Upper lobe of left lung (tissue), 6 donors: Measurements from ENCODE around the gene JDP2. TPM values are rescaled to one million over a fixed set of nuclear protein-coding genes. Genes with fewer than 3 reads are reported as not detected.

ENCODE experiments used
- ATAC-seq, 2 donors: fragments of 200-7000 bp; cut with Tn5 transposase; one replicate each; pipeline ENCODE4 v1.9.1; 2022; ENCODE audit warnings: mild to moderate bottlenecking in 2 of 2, moderate library complexity in 2 of 2; ENCODE audit not compliant: low FRiP score in 2 of 2
- DNase-seq, 2 donors: peaks; one replicate each; pipeline ENCODE4 v3.0.0-alpha.2; 2019 to 2020
- H3K27ac ChIP-seq, 4 donors: fragments of 200-600 bp; sonication (generic); one replicate each; pipeline ENCODE4 v1.5.1; 2016 to 2019
- H3K27me3 ChIP-seq, 4 donors: fragments of 200-600 bp; sonication (generic); one replicate each; pipeline ENCODE4 v1.5.1; 2017 to 2019
- H3K36me3 ChIP-seq, 4 donors: fragments of 200-600 bp; sonication (generic); one replicate each; pipeline ENCODE4 v1.5.1; 2016 to 2019
- H3K4me1 ChIP-seq, 4 donors: fragments of 200-600 bp; sonication (generic); one replicate each; pipeline ENCODE4 v1.5.1; 2018 to 2019
- H3K4me3 ChIP-seq, 4 donors: fragments of 200-600 bp; sonication (generic); one replicate each; pipeline ENCODE4 v1.5.1; 2017 to 2019; ENCODE audit warnings: mild to moderate bottlenecking in 2 of 4, moderate library complexity in 1 of 4
- H3K9me3 ChIP-seq, 4 donors: fragments of 200-600 bp; sonication (generic); one replicate each; pipeline ENCODE4 v1.5.1; 2018 to 2019
- CTCF ChIP-seq, 6 experiments: fragments of 450-650 bp in 4 of 6; fragments of 200-600 bp in 2 of 6; sonication (generic) in 2 of 6; IDR thresholded peaks; one replicate each; pipeline ENCODE4 v1.5.1; 2016 to 2019; ENCODE audit warnings: antibody characterized with exemption in 6 of 6
- EP300 ChIP-seq, 4 donors: sonication (generic); formaldehyde crosslinking; IDR thresholded peaks; one replicate each; pipeline ENCODE4 v1.5.1; 2017; ENCODE audit warnings: antibody characterized with exemption in 4 of 4, control low read depth in 2 of 4
- POLR2A ChIP-seq, 4 donors: fragments of 450-650 bp; IDR thresholded peaks; one replicate each; pipeline ENCODE4 v1.5.1; 2016 to 2017; ENCODE audit warnings: antibody characterized with exemption in 4 of 4, mild to moderate bottlenecking in 2 of 4
- POLR2AphosphoS5 ChIP-seq, 2 donors: sonication (generic); formaldehyde crosslinking; IDR thresholded peaks; one replicate each; pipeline ENCODE4 v1.5.1; 2017; ENCODE audit warnings: antibody characterized with exemption in 2 of 2
- WGBS, 2 donors: methylation state at CpG; one replicate each; pipeline ENCODE4 v1.1.5; 2017 to 2018; 5-methylcytosine and 5-hydroxymethylcytosine counted together
- total RNA-seq, 6 donors: library from RNA; depleted of rRNA in 4 of 6; stranded (reverse); fragments of >200 nt in 4 of 6; gene quantifications; one replicate each; pipeline versions ENCODE4 v1.1.0 to v1.2.1, GENCODE V29; 2016 to 2021
- donor health status: DM: no; HTN: no; CAD: no; lungs with moderate emphysema.
- donor health status: DM: no; HTN: yes; CAD: no; lungs with severe emphysema.

JDP2 gene
- total RNA-seq, 6 donors from 2014 or later: 60.5 to 150 (median 110) TPM

GRCh38 chr14:75486318-75486717 is 58.5 kb downstream of the JDP2 start:
- no peak overlapping the region for H3K4me3 ChIP-seq
- no peaks in the 10 kb centered on the region for H3K36me3 ChIP-seq
- no peaks in the 10 kb centered on the region for H3K9me3 ChIP-seq
- H3K27me3 ChIP-seq: no peaks in the 10 kb centered on the region
- 70 to 76% methylated on average over 1 of the region's 1 CpG for WGBS, 2 donors
- DNase-seq: no peak
- H3K4me1 ChIP-seq: peaks cover 0 to 6% (median 2%) of the 10 kb centered on the region in 4 donors
- TF ChIP-seq POLR2AphosphoS5 (IDR thresholded peaks at IDR 0.05): no peak
- no peak for TF ChIP-seq POLR2A (IDR thresholded peaks at IDR 0.05)
- no peak for TF ChIP-seq CTCF (IDR thresholded peaks at IDR 0.05)
- TF ChIP-seq EP300 (IDR thresholded peaks at IDR 0.05): no peak
- no peak for ATAC-seq
- H3K27ac ChIP-seq: no peak overlapping the region

GRCh38 chr14:75487155-75487671 is 59.4 kb downstream of the JDP2 start:
- no peak overlapping the region for H3K27ac ChIP-seq
- no peaks in the 10 kb centered on the region for H3K9me3 ChIP-seq
- H3K4me1 ChIP-seq: peaks cover 0 to 6% (median 2%) of the 10 kb centered on the region in 4 donors
- H3K27me3 ChIP-seq: no peaks in the 10 kb centered on the region
- no peak for TF ChIP-seq POLR2AphosphoS5 (IDR thresholded peaks at IDR 0.05)
- TF ChIP-seq POLR2A (IDR thresholded peaks at IDR 0.05): no peak
- TF ChIP-seq CTCF (IDR thresholded peaks at IDR 0.05): no peak
- TF ChIP-seq EP300 (IDR thresholded peaks at IDR 0.05): no peak
- no peaks in the 10 kb centered on the region for H3K36me3 ChIP-seq
- ATAC-seq (no peak), DNase-seq (no peak)
- 72 to 77% methylated on average over 7 of the region's 7 CpGs for WGBS, 2 donors
- no peak overlapping the region for H3K4me3 ChIP-seq

GRCh38 chr14:75489480-75489837 is 61.6 kb downstream of the JDP2 start:
- peaks cover 0 to 6% (median 3%) of the 10 kb centered on the region in 4 donors for H3K4me1 ChIP-seq
- H3K27me3 ChIP-seq: no peaks in the 10 kb centered on the region
- 91 to 94% methylated on average over 6 of the region's 6 CpGs for WGBS, 2 donors
- TF ChIP-seq CTCF (IDR thresholded peaks at IDR 0.05) (no peak), POLR2A (IDR thresholded peaks at IDR 0.05) (no peak), EP300 (IDR thresholded peaks at IDR 0.05) (no peak), POLR2AphosphoS5 (IDR thresholded peaks at IDR 0.05) (no peak)
- H3K36me3 ChIP-seq: no peaks in the 10 kb centered on the region
- H3K9me3 ChIP-seq: no peaks in the 10 kb centered on the region
- H3K4me3 ChIP-seq: no peak overlapping the region
- H3K27ac ChIP-seq: no peak overlapping the region
- DNase-seq (no peak), ATAC-seq (no peak)

- no peak for DNase-seq
- Histone ChIP-seq H3K4me1 (peaks cover 0 to 6% (median 3%) of the 10 kb centered on the region in 4 donors), H3K9me3 (no peaks in the 10 kb centered on the region), H3K27me3 (no peaks in the 10 kb centered on the region), H3K36me3 (no peaks in the 10 kb centered on the region), H3K4me3 (no peak overlapping the region), H3K27ac (no peak overlapping the region)
- no peak for ATAC-seq
- TF ChIP-seq CTCF (IDR thresholded peaks at IDR 0.05) (no peak), POLR2A (IDR thresholded peaks at IDR 0.05) (no peak), EP300 (IDR thresholded peaks at IDR 0.05) (no peak), POLR2AphosphoS5 (IDR thresholded peaks at IDR 0.05) (no peak)
- 89 to 91% methylated on average over 14 of the region's 14 CpGs for WGBS, 2 donors
These were observed 63.7 kb downstream of the JDP2 start for GRCh38 chr14:75491376-75491978.
